T-helper 1 cell treated with Interleukin-12 subunit alpha and Interleukin-12 subunit beta and Interleukin-4 antibody, amounts not matched to agents 30 μg/mL and 1 μg/mL, for 36 hours (primary cell): ENCODE measurements around the gene FES.
"Not testable (repeated sequence)": the region's sequence is repeated elsewhere in the genome, so short reads cannot be mapped to it uniquely, and the experiment has no call there.

Experiments
- H3K27ac Mint-ChIP-seq: one replicate; pipeline ENCODE4 v1.8.0; 2021; ENCODE audit warnings: mild to moderate bottlenecking, mixed read lengths
- H3K27me3 Mint-ChIP-seq: one replicate; pipeline ENCODE4 v1.8.0; 2021; ENCODE audit warnings: low read depth, mixed read lengths
- H3K36me3 Mint-ChIP-seq: one replicate; pipeline ENCODE4 v1.8.0; 2021; ENCODE audit warnings: low read depth, mixed read lengths
- H3K4me1 Mint-ChIP-seq: one replicate; pipeline ENCODE4 v1.8.0; 2021; ENCODE audit warnings: low read depth, mixed read lengths
- H3K4me3 Mint-ChIP-seq: one replicate; pipeline ENCODE4 v1.8.0; 2021; ENCODE audit warnings: mild to moderate bottlenecking, moderate library complexity, mixed read lengths
- H3K9me3 Mint-ChIP-seq: one replicate; pipeline ENCODE4 v1.8.0; 2021; ENCODE audit warnings: mixed read lengths

Gene FES

GRCh38 chr15:90883976-90884718 lies at the start of gene FES:
Gene FES (plus strand): TSS chr15:90884504. CDS start chr15:90885046, 542 bp downstream.
- H3K27me3 Mint-ChIP-seq: no peaks in the 10 kb centered on the region
- peaks cover 56% of the 10 kb centered on the region for H3K4me1 Mint-ChIP-seq
- H3K36me3 Mint-ChIP-seq: peaks cover 60% of the 10 kb centered on the region
- no peaks in the 10 kb centered on the region for H3K9me3 Mint-ChIP-seq
- peak within 1 kb of the TSS; percentile 54 for H3K4me3 Mint-ChIP-seq
- H3K27ac Mint-ChIP-seq: peak within 1 kb of the TSS; percentile 76

GRCh38 chr15:90834626-90835025 lies 49.7 kb upstream of the FES start:
- Mint-ChIP-seq H3K4me3 (no peak overlapping the region), H3K36me3 (peaks cover 26% of the 10 kb centered on the region), H3K27me3 (no peaks in the 10 kb centered on the region), H3K9me3 (no peaks in the 10 kb centered on the region), H3K4me1 (peaks cover 64% of the 10 kb centered on the region), H3K27ac (peak overlapping the region; percentile 88)

- H3K9me3 Mint-ChIP-seq: no peaks in the 10 kb centered on the region
- H3K27me3 Mint-ChIP-seq: no peaks in the 10 kb centered on the region
- H3K27ac Mint-ChIP-seq: peak overlapping the region; percentile 94
- peaks cover 62% of the 10 kb centered on the region for H3K4me1 Mint-ChIP-seq
- peak overlapping the region; percentile 79 for H3K4me3 Mint-ChIP-seq
- peaks cover 27% of the 10 kb centered on the region for H3K36me3 Mint-ChIP-seq
These were observed 47.9 kb upstream of the FES start for GRCh38 chr15:90836296-90836871.

GRCh38 chr15:90837094-90837493 lies 47.2 kb upstream of the FES start:
- H3K4me3 Mint-ChIP-seq: peak overlapping the region; percentile 79
- H3K27me3 Mint-ChIP-seq: no peaks in the 10 kb centered on the region
- no peaks in the 10 kb centered on the region for H3K9me3 Mint-ChIP-seq
- peaks cover 31% of the 10 kb centered on the region for H3K36me3 Mint-ChIP-seq
- peak overlapping the region; percentile 94 for H3K27ac Mint-ChIP-seq
- H3K4me1 Mint-ChIP-seq: peaks cover 68% of the 10 kb centered on the region

- H3K4me3 Mint-ChIP-seq: peak overlapping the region; percentile 79
- H3K27ac Mint-ChIP-seq: peak overlapping the region; percentile 94
- H3K9me3 Mint-ChIP-seq: no peaks in the 10 kb centered on the region
- no peaks in the 10 kb centered on the region for H3K27me3 Mint-ChIP-seq
- H3K4me1 Mint-ChIP-seq: peaks cover 72% of the 10 kb centered on the region
- H3K36me3 Mint-ChIP-seq: peaks cover 34% of the 10 kb centered on the region
These were observed 46.2 kb upstream of the FES start for GRCh38 chr15:90838139-90838538.

- Mint-ChIP-seq H3K4me3 (peak overlapping the region; percentile 79), H3K27me3 (no peaks in the 10 kb centered on the region), H3K27ac (peak overlapping the region; percentile 94), H3K36me3 (peaks cover 37% of the 10 kb centered on the region), H3K4me1 (peaks cover 75% of the 10 kb centered on the region), H3K9me3 (no peaks in the 10 kb centered on the region)
These were observed 45.8 kb upstream of the FES start for GRCh38 chr15:90838544-90838943.

GRCh38 chr15:90839187-90840071 lies 44.9 kb upstream of the FES start:
- Mint-ChIP-seq H3K36me3 (peaks cover 39% of the 10 kb centered on the region), H3K4me1 (peaks cover 76% of the 10 kb centered on the region), H3K4me3 (peak overlapping the region; percentile 79), H3K9me3 (no peaks in the 10 kb centered on the region), H3K27ac (peak overlapping the region; percentile 94), H3K27me3 (no peaks in the 10 kb centered on the region)

- Mint-ChIP-seq H3K27me3 (no peaks in the 10 kb centered on the region), H3K4me1 (peaks cover 74% of the 10 kb centered on the region), H3K4me3 (peak overlapping the region; percentile 79), H3K9me3 (no peaks in the 10 kb centered on the region), H3K27ac (peak overlapping the region; percentile 94), H3K36me3 (peaks cover 40% of the 10 kb centered on the region)
These were observed 44.0 kb upstream of the FES start for GRCh38 chr15:90840157-90840855.

- Mint-ChIP-seq H3K27me3 (no peaks in the 10 kb centered on the region), H3K4me3 (peak overlapping the region; percentile 79), H3K4me1 (peaks cover 75% of the 10 kb centered on the region), H3K9me3 (no peaks in the 10 kb centered on the region), H3K36me3 (peaks cover 42% of the 10 kb centered on the region), H3K27ac (peak overlapping the region; percentile 94)
These were observed 43.4 kb upstream of the FES start for GRCh38 chr15:90840954-90841353.

- Mint-ChIP-seq H3K27ac (peak overlapping the region; percentile 87), H3K9me3 (no peaks in the 10 kb centered on the region), H3K36me3 (peaks cover 45% of the 10 kb centered on the region), H3K4me1 (peaks cover 57% of the 10 kb centered on the region), H3K4me3 (no peak overlapping the region), H3K27me3 (no peaks in the 10 kb centered on the region)
These were observed 39.6 kb upstream of the FES start for GRCh38 chr15:90844696-90845095.

GRCh38 chr15:90845201-90845949 lies 38.9 kb upstream of the FES start:
- Mint-ChIP-seq H3K4me3 (peak overlapping the region; percentile 51), H3K36me3 (peaks cover 41% of the 10 kb centered on the region)

GRCh38 chr15:90849424-90849823 lies 34.9 kb upstream of the FES start:
- Mint-ChIP-seq H3K4me1 (peaks cover 62% of the 10 kb centered on the region), H3K27ac (peak overlapping the region; percentile 82), H3K36me3 (peaks cover 45% of the 10 kb centered on the region), H3K4me3 (peak overlapping the region; percentile 58)
- not testable (repeated sequence) for H3K27me3 Mint-ChIP-seq, H3K9me3 Mint-ChIP-seq

More at GRCh38 chr15:90845201-90845949, 38.9 kb upstream of the FES start:
- H3K9me3 Mint-ChIP-seq: no peaks in the 10 kb centered on the region
- peaks cover 52% of the 10 kb centered on the region for H3K4me1 Mint-ChIP-seq
- peak overlapping the region; percentile 87 for H3K27ac Mint-ChIP-seq
- H3K27me3 Mint-ChIP-seq: no peaks in the 10 kb centered on the region

- peak overlapping the region; percentile 75 for H3K4me3 Mint-ChIP-seq
- H3K9me3 Mint-ChIP-seq: peaks cover 5% of the 10 kb centered on the region
- no peaks in the 10 kb centered on the region for H3K27me3 Mint-ChIP-seq
- H3K4me1 Mint-ChIP-seq: peaks cover 69% of the 10 kb centered on the region
- peak overlapping the region; percentile 96 for H3K27ac Mint-ChIP-seq
- peaks cover 42% of the 10 kb centered on the region for H3K36me3 Mint-ChIP-seq
These were observed 33.2 kb upstream of the FES start for GRCh38 chr15:90851114-90851513.
